H9 (cell line): Measurements from ENCODE around the gene FAM83C. TPM values are rescaled to one million over a fixed set of nuclear protein-coding genes. Genes with fewer than 3 reads are reported as not detected.
A peak's percentile ranks its signal among the peaks of the same experiment; 100 is the strongest.

Experiments used
- DNase-seq: peaks from one replicate; pipeline ENCODE4 v3.0.0-alpha.2; 2017
- H2AFZ ChIP-seq: one replicate; pipeline ENCODE4 v1.6.1; 2013; ENCODE audit warnings: mild to moderate bottlenecking, low read length, control low read depth, moderate library complexity
- H2AK5ac ChIP-seq: 2 replicates; pipeline ENCODE4 v1.6.1; 2013; ENCODE audit warnings: low read length, control low read depth, mixed read lengths; ENCODE audit not compliant: insufficient read length
- H2BK120ac ChIP-seq: one replicate; pipeline ENCODE4 v1.6.1; 2013; ENCODE audit warnings: low read depth, mild to moderate bottlenecking, low read length, control low read depth, inconsistent platforms; ENCODE audit not compliant: poor library complexity, severe bottlenecking
- H2BK12ac ChIP-seq: 2 replicates; pipeline ENCODE4 v1.6.1; 2013; ENCODE audit warnings: low read length, control low read depth, mixed read lengths, low read depth; ENCODE audit not compliant: insufficient read length
- H2BK15ac ChIP-seq: 2 replicates; pipeline ENCODE4 v1.6.1; 2013; ENCODE audit warnings: low read depth, low read length, control low read depth
- H2BK20ac ChIP-seq: one replicate; pipeline ENCODE4 v1.6.1; 2013; ENCODE audit warnings: low read depth, mild to moderate bottlenecking, low read length, control low read depth, inconsistent platforms; ENCODE audit not compliant: poor library complexity, severe bottlenecking
- H2BK5ac ChIP-seq: 2 replicates; pipeline ENCODE4 v1.6.1; 2013; ENCODE audit warnings: low read length, control low read depth, mixed read lengths; ENCODE audit not compliant: insufficient read length
- H3K14ac ChIP-seq: 2 replicates; pipeline ENCODE4 v1.6.1; 2013; ENCODE audit warnings: low read length, control low read depth; ENCODE audit not compliant: insufficient read depth
- H3K18ac ChIP-seq: 2 replicates; pipeline ENCODE4 v1.6.1; 2013; ENCODE audit warnings: low read depth, mild to moderate bottlenecking, mixed read lengths, low read length, control low read depth; ENCODE audit not compliant: insufficient read length
- H3K23ac ChIP-seq: 2 replicates; pipeline ENCODE4 v1.6.1; 2013; ENCODE audit warnings: low read length, control low read depth, mixed read lengths, low read depth; ENCODE audit not compliant: insufficient read length
- H3K23me2 ChIP-seq: 2 replicates; pipeline ENCODE4 v1.6.1; 2013; ENCODE audit warnings: low read depth, mild to moderate bottlenecking, mixed read lengths, low read length, control low read depth; ENCODE audit not compliant: insufficient read length, poor library complexity, severe bottlenecking
- H3K27ac ChIP-seq: 2 replicates; pipeline ENCODE4 v1.5.1; 2013; ENCODE audit warnings: low read length, control low read depth, mixed read lengths, low read depth; ENCODE audit not compliant: insufficient read length
- H3K27me3 ChIP-seq: 2 replicates; pipeline ENCODE4 v1.6.1; 2013; ENCODE audit warnings: low read length, control low read depth, inconsistent platforms; ENCODE audit not compliant: insufficient read depth
- H3K4ac ChIP-seq: 2 replicates; pipeline ENCODE4 v1.6.1; 2013; ENCODE audit warnings: low read depth, mild to moderate bottlenecking, control low read depth, inconsistent platforms, low read length, moderate library complexity
- H3K4me1 ChIP-seq: 2 replicates; pipeline ENCODE4 v1.6.1; 2013; ENCODE audit warnings: low read length, control low read depth, inconsistent platforms; ENCODE audit not compliant: insufficient read depth
- H3K4me2 ChIP-seq: 2 replicates; pipeline ENCODE4 v1.6.1; 2013; ENCODE audit warnings: low read length, control low read depth, mixed read lengths; ENCODE audit not compliant: insufficient read length, insufficient read depth
- H3K56ac ChIP-seq: 2 replicates; pipeline ENCODE4 v1.6.1; 2013; ENCODE audit warnings: low read depth, mild to moderate bottlenecking, mixed read lengths, low read length, control low read depth; ENCODE audit not compliant: insufficient read length
- H3K79me1 ChIP-seq: 2 replicates; pipeline ENCODE4 v1.6.1; 2013; ENCODE audit warnings: low read depth, mild to moderate bottlenecking, moderate library complexity, low read length, control low read depth, inconsistent platforms; ENCODE audit not compliant: insufficient read depth, poor library complexity, severe bottlenecking
- H3K79me2 ChIP-seq: 2 replicates; pipeline ENCODE4 v1.6.1; 2013; ENCODE audit warnings: low read length, control low read depth, inconsistent platforms; ENCODE audit not compliant: insufficient read depth
- H3K9ac ChIP-seq: 2 replicates; pipeline ENCODE4 v1.6.1; 2013; ENCODE audit warnings: low read length, control low read depth, mixed read lengths; ENCODE audit not compliant: insufficient read length; ENCODE audit errors: extremely low read depth
- H3K9me3 ChIP-seq: one replicate; pipeline ENCODE4 v1.6.1; 2013; ENCODE audit warnings: low read depth, low read length, inconsistent platforms; ENCODE audit not compliant: control insufficient read depth
- H3T11ph ChIP-seq: one replicate; pipeline ENCODE4 v1.6.1; 2013; ENCODE audit warnings: mild to moderate bottlenecking, low read length, control low read depth, inconsistent platforms
- H4K20me1 ChIP-seq: one replicate; pipeline ENCODE4 v1.6.1; 2013; ENCODE audit not compliant: control insufficient read depth, insufficient read length, insufficient read depth
- H4K5ac ChIP-seq: 2 replicates; pipeline ENCODE4 v1.6.1; 2013; ENCODE audit warnings: low read depth, mild to moderate bottlenecking, mixed read lengths, low read length, control low read depth; ENCODE audit not compliant: insufficient read length
- H4K8ac ChIP-seq: replicated peaks from 2 replicates; pipeline ENCODE4 v1.6.1; 2013; ENCODE audit warnings: low read length, control low read depth, mixed read lengths, low read depth; ENCODE audit not compliant: insufficient read length
- H4K91ac ChIP-seq: 2 replicates; pipeline ENCODE4 v1.6.1; 2013; ENCODE audit warnings: low read depth, mild to moderate bottlenecking, moderate library complexity, mixed read lengths, low read length, control low read depth; ENCODE audit not compliant: insufficient read length
- H3K27ac Mint-ChIP-seq, 3 experiments: 2 replicates in 2 of 3; 3 replicates in 1 of 3; pipeline ENCODE4 v1.8.0; 2020 to 2021; ENCODE audit warnings: mixed read lengths in 3 of 3, mild to moderate bottlenecking in 1 of 3, moderate library complexity in 1 of 3
- H3K27me3 Mint-ChIP-seq: 2 replicates; pipeline ENCODE4 v1.8.0; 2021; ENCODE audit warnings: low read depth, mild to moderate bottlenecking, moderate library complexity, mixed read lengths
- H3K36me3 Mint-ChIP-seq, 3 experiments: 2 replicates in 2 of 3; 3 replicates in 1 of 3; pipeline ENCODE4 v1.8.0; 2020 to 2021; ENCODE audit warnings: low read depth in 3 of 3, mixed read lengths in 3 of 3; ENCODE audit not compliant: insufficient read depth in 1 of 3
- H3K4me1 Mint-ChIP-seq, 2 experiments: 2 replicates each; pipeline ENCODE4 v1.8.0; 2020; ENCODE audit warnings: mixed read lengths in 2 of 2
- H3K4me3 Mint-ChIP-seq, 2 experiments: 2 replicates in 1 of 2; 3 replicates in 1 of 2; pipeline ENCODE4 v1.8.0; 2020 to 2021; ENCODE audit warnings: mild to moderate bottlenecking in 2 of 2, mixed read lengths in 2 of 2, moderate library complexity in 1 of 2
- H3K9me3 Mint-ChIP-seq, 2 experiments: 2 replicates in 1 of 2; 3 replicates in 1 of 2; pipeline ENCODE4 v1.8.0; 2020; ENCODE audit warnings: mild to moderate bottlenecking in 2 of 2, mixed read lengths in 2 of 2, moderate library complexity in 1 of 2
- CTCF ChIP-seq: fragments of 200-600 bp; sonication (generic); conservative IDR thresholded peaks from 3 replicates; pipeline ENCODE4 v1.8.0; 2021; ENCODE audit warnings: antibody characterized with exemption, mild to moderate bottlenecking
- WGBS: extraction: QIAGEN DNeasy Blood & Tissue Kit; methylation state at CpG from one replicate; pipeline ENCODE4 v1.1.7; 2013; ENCODE audit warnings: missing lambda C conversion rate, low lambda C conversion rate, mixed read lengths; ENCODE audit not compliant: insufficient read length; ENCODE audit errors: extremely low coverage; 5-methylcytosine and 5-hydroxymethylcytosine counted together
- total RNA-seq: library from RNA; stranded (reverse); gene quantifications from 2 replicates; pipeline ENCODE4 v1.2.1, GENCODE V29; 2021

FAM83C gene
- total RNA-seq, 1 experiment from 2014 or later = not detected

GRCh38 chr20:35274172-35275092, 17.8 kb downstream of the FAM83C start:
- Histone ChIP-seq H2BK5ac (no peak overlapping the region), H3K4me2 (no peak overlapping the region), H2BK20ac (no peak overlapping the region), H3K23me2 (peaks cover 7% of the 10 kb centered on the region), H3K18ac (no peak overlapping the region), H4K91ac (no peak overlapping the region), H3K79me2 (no peaks in the 10 kb centered on the region), H2AFZ (no peak overlapping the region), H3K27me3 (no peaks in the 10 kb centered on the region), H3K4ac (no peak overlapping the region), H3K79me1 (no peaks in the 10 kb centered on the region), H2BK120ac (no peak overlapping the region), H2AK5ac (no peak overlapping the region), H3T11ph (no peak overlapping the region), H3K14ac (no peak overlapping the region), H3K56ac (no peak overlapping the region), H3K4me1 (no peaks in the 10 kb centered on the region; the same call in 1 of the 2 replicates), H4K5ac (no peak overlapping the region), H3K9ac (no peak overlapping the region), H3K23ac (no peak overlapping the region), H3K9me3 (no peaks in the 10 kb centered on the region), H3K27ac (no peak overlapping the region), H2BK15ac (no peak overlapping the region), H2BK12ac (no peak overlapping the region), H4K20me1 (no peaks in the 10 kb centered on the region), H4K8ac (no peak overlapping the region)
- Mint-ChIP-seq H3K4me3 (no peak overlapping the region), H3K27me3 (no peaks in the 10 kb centered on the region; the same call in 1 of the 2 replicates), H3K36me3 (peaks cover 11 to 52% (median 45%) of the 10 kb centered on the region in 3 experiments; a peak in 6 of 7 replicates), H3K4me1 (peaks cover 23 to 36% of the 10 kb centered on the region in 2 experiments), H3K9me3 (no peaks in the 10 kb centered on the region; a peak in 2 of 5 replicates), H3K27ac (peak overlapping the region in 1 of 3 experiments; percentile 51; a peak in 1 of 7 replicates)
- no peak for DNase-seq
- no CpG with 5 or more reads among the region's 24 CpGs for WGBS
- TF ChIP-seq CTCF = no peak
